ENCODE measurements around the gene CCNE1. TPM values are rescaled to one million over a fixed set of nuclear protein-coding genes. Genes with fewer than 3 reads are reported as not detected.

Gene CCNE1
- total and polyA plus RNA-seq, 2 experiments from 2014 or later = 19.9 to 24.6 TPM

DNA sequence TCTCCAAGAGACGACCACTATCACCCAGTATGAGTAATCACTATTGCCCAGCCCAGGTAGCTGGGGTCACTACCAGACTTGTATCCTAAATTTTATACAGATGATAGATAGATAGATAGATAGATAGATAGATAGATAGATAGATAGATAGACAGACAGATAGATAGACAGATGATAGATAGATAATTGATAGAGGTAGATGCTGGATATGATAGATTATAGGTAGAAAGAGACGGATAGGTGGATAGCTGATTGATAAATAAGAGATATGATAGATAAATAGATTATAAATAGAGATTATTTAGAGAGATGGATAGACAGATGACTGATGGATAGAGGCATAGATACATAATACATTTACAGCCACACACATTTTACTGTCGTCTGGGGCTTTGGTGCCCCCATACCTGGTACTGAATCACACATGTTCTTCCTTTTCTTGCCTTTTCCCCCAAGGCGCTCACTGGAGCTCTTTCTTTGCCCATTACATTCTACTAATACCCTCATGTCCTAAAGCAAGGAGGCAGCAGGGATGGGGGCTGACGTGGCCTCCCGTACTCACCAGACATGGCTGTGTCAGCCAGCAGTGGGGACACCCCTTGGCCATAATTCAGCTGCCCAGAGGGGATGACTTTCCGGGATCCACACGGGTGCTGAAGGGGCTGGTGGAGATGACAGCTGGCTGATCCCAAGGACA, 44.6 kb upstream of the CCNE1 start:
- no peak overlapping the region for H3K27ac ChIP-seq
- H3K9me2 ChIP-seq (replicated peaks; ENCODE audit: insufficient read depth) = no peaks in the 10 kb centered on the region
- no peak for DNase-seq (ENCODE audit: low spot score)
- 79% methylated on average over 8 of the region's 8 CpGs for WGBS (ENCODE audit: low lambda C conversion rate, missing lambda C conversion rate)
- no peaks in the 10 kb centered on the region for H3K9me3 ChIP-seq (ENCODE audit: low read depth)
- H3K4me2 ChIP-seq = no peak overlapping the region
- TF ChIP-seq EZH2 (IDR thresholded peaks at IDR 0.05; ENCODE audit: borderline replicate concordance) = no peak
- no peaks in the 10 kb centered on the region for H3K79me2 ChIP-seq
- H3K27me3 ChIP-seq = no peaks in the 10 kb centered on the region
- H2AFZ ChIP-seq = no peak overlapping the region
- H3K4me1 ChIP-seq (ENCODE audit: insufficient read depth) = no peaks in the 10 kb centered on the region
- H3K36me3 ChIP-seq (replicated peaks; ENCODE audit: insufficient read depth, low read depth) = no peaks in the 10 kb centered on the region
- no peaks in the 10 kb centered on the region for H4K20me1 ChIP-seq (ENCODE audit: insufficient read depth, poor library complexity, severe bottlenecking)
- H3K4me3 ChIP-seq = no peak overlapping the region

DNA sequence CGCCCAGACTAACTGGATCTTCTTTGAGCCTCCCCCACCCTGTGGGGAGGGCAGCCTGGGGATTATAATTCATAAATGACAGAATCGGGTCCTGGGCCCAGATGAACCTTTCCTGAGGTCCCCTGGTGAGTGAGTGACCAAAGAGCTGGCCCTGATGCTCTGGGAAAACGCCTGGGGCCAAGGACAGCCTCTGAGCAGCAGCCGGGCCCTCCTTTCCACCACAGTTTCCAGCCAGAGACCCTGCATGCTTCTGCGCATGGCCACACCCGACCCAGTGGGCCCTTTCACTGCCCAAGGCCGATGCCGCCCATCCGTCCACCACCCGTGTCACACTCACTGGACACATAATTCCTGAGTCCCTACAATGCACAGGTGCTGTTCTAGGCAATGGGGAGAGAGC, 43.6 kb upstream of the CCNE1 start:
- no peaks in the 10 kb centered on the region for H3K36me3 ChIP-seq (replicated peaks; ENCODE audit: insufficient read depth, low read depth)
- H4K20me1 ChIP-seq (ENCODE audit: insufficient read depth, poor library complexity, severe bottlenecking) = no peaks in the 10 kb centered on the region
- WGBS (ENCODE audit: low lambda C conversion rate, missing lambda C conversion rate) = 90% methylated on average over 10 of the region's 10 CpGs
- no peaks in the 10 kb centered on the region for H3K79me2 ChIP-seq
- H3K27ac ChIP-seq = no peak overlapping the region
- no peaks in the 10 kb centered on the region for H3K4me1 ChIP-seq (ENCODE audit: insufficient read depth)
- H3K4me2 ChIP-seq = no peak overlapping the region
- no peak overlapping the region for H3K4me3 ChIP-seq
- DNase-seq (ENCODE audit: low spot score) = no peak
- H3K9me2 ChIP-seq (replicated peaks; ENCODE audit: insufficient read depth) = no peaks in the 10 kb centered on the region
- no peaks in the 10 kb centered on the region for H3K9me3 ChIP-seq (ENCODE audit: low read depth)
- no peaks in the 10 kb centered on the region for H3K27me3 ChIP-seq
- no peak for TF ChIP-seq EZH2phosphoT487 (IDR thresholded peaks at IDR 0.05; ENCODE audit: low read depth, severe bottlenecking, unreplicated experiment)
- TF ChIP-seq EZH2 (IDR thresholded peaks at IDR 0.05; ENCODE audit: borderline replicate concordance) = no peak
- TF ChIP-seq, protein P1, sequence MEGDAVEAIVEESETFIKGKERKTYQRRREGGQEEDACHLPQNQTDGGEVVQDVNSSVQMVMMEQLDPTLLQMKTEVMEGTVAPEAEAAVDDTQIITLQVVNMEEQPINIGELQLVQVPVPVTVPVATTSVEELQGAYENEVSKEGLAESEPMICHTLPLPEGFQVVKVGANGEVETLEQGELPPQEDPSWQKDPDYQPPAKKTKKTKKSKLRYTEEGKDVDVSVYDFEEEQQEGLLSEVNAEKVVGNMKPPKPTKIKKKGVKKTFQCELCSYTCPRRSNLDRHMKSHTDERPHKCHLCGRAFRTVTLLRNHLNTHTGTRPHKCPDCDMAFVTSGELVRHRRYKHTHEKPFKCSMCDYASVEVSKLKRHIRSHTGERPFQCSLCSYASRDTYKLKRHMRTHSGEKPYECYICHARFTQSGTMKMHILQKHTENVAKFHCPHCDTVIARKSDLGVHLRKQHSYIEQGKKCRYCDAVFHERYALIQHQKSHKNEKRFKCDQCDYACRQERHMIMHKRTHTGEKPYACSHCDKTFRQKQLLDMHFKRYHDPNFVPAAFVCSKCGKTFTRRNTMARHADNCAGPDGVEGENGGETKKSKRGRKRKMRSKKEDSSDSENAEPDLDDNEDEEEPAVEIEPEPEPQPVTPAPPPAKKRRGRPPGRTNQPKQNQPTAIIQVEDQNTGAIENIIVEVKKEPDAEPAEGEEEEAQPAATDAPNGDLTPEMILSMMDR (IDR thresholded peaks at IDR 0.05; ENCODE audit: poor library complexity) = no peak
- no peak overlapping the region for H2AFZ ChIP-seq

DNA sequence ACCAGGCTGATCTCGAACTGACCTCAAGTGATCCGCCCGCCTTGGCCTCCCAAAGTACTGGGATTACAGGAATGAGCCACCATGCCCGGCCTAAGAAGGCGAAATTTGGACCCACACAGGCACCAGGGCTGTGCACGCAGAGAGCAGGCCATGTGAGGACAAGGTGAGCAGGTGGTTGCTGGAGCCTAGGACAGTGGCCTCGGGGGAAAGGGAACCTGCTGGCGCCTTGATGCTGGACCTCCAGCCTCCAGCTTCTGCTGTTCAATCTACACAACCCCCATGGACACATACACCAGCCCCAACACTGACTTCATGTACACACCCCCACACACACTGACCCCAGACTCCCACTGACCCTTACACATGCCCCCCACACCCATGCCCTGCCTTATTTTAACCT, 41.8 kb upstream of the CCNE1 start:
- no peaks in the 10 kb centered on the region for H3K27me3 ChIP-seq
- DNase-seq (ENCODE audit: low spot score) = no peak
- H2AFZ ChIP-seq = no peak overlapping the region
- no peak overlapping the region for H3K4me2 ChIP-seq
- H3K79me2 ChIP-seq = no peaks in the 10 kb centered on the region
- TF ChIP-seq EZH2phosphoT487 (IDR thresholded peaks at IDR 0.05; ENCODE audit: low read depth, severe bottlenecking, unreplicated experiment) (no peak), EZH2 (IDR thresholded peaks at IDR 0.05; ENCODE audit: borderline replicate concordance) (no peak)
- TF ChIP-seq, protein P1 (IDR thresholded peaks at IDR 0.05; ENCODE audit: poor library complexity) = no peak
- H3K27ac ChIP-seq = no peak overlapping the region
- no peaks in the 10 kb centered on the region for H3K9me3 ChIP-seq (ENCODE audit: low read depth)
- no peak overlapping the region for H3K4me3 ChIP-seq
- H3K36me3 ChIP-seq (replicated peaks; ENCODE audit: insufficient read depth, low read depth) = no peaks in the 10 kb centered on the region
- H3K9me2 ChIP-seq (replicated peaks; ENCODE audit: insufficient read depth) = no peaks in the 10 kb centered on the region
- no peaks in the 10 kb centered on the region for H4K20me1 ChIP-seq (ENCODE audit: insufficient read depth, poor library complexity, severe bottlenecking)
- WGBS (ENCODE audit: low lambda C conversion rate, missing lambda C conversion rate) = 82% methylated on average over 6 of the region's 8 CpGs
- H3K4me1 ChIP-seq (ENCODE audit: insufficient read depth) = peaks cover under 1% of the 10 kb centered on the region

DNA sequence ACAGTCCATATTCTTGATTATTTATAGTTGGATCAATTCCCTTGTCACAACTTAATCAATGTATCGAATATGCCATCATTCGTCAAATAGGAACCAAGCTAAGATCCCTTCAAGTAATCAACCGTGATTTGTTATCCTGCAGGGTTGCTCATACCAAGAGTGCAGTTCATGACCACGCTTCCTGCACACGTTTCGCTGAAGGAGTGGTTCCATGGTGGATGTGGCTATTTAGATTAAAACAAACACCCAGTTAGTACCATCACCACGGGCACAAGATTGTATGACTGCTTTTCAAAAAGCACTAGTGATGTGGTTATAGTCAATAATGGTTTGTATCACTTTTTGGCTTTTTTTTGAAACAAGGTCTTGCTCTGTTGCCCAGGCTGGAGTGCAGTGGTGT, 41.1 kb upstream of the CCNE1 start:
- no peak for DNase-seq (ENCODE audit: low spot score)
- 92% methylated on average over 7 of the region's 7 CpGs for WGBS (ENCODE audit: low lambda C conversion rate, missing lambda C conversion rate)
- no peak overlapping the region for H3K4me3 ChIP-seq

More for the DNA sequence above, 41.1 kb upstream of the CCNE1 start:
- no peaks in the 10 kb centered on the region for H3K36me3 ChIP-seq (replicated peaks; ENCODE audit: insufficient read depth, low read depth)
- no peak overlapping the region for H2AFZ ChIP-seq
- H4K20me1 ChIP-seq (ENCODE audit: insufficient read depth, poor library complexity, severe bottlenecking) = no peaks in the 10 kb centered on the region
- H3K4me1 ChIP-seq (ENCODE audit: insufficient read depth) = peaks cover 5% of the 10 kb centered on the region
- H3K4me2 ChIP-seq = no peak overlapping the region
- H3K9me2 ChIP-seq (replicated peaks; ENCODE audit: insufficient read depth) = no peaks in the 10 kb centered on the region
- no peak overlapping the region for H3K27ac ChIP-seq
- no peaks in the 10 kb centered on the region for H3K79me2 ChIP-seq
- no peaks in the 10 kb centered on the region for H3K27me3 ChIP-seq
- no peaks in the 10 kb centered on the region for H3K9me3 ChIP-seq (ENCODE audit: low read depth)
- TF ChIP-seq EZH2 (IDR thresholded peaks at IDR 0.05; ENCODE audit: borderline replicate concordance) (no peak), EZH2phosphoT487 (IDR thresholded peaks at IDR 0.05; ENCODE audit: low read depth, severe bottlenecking, unreplicated experiment) (no peak)
- TF ChIP-seq, protein P1 (IDR thresholded peaks at IDR 0.05; ENCODE audit: poor library complexity) = no peak
